Hepatocyte (in vitro differentiated cells): ENCODE data around the gene FDXACB1.

Experiments
- CTCF ChIP-seq: fragments of 200-600 bp; sonication (generic); IDR thresholded peaks from 2 replicates; pipeline ENCODE4 v1.5.1; 2016; ENCODE audit warnings: antibody characterized with exemption, mild to moderate bottlenecking; ENCODE audit not compliant: poor library complexity
- EZH2 ChIP-seq: fragments of 200-600 bp; sonication (generic); IDR thresholded peaks from 2 replicates; pipeline ENCODE4 v1.6.1; 2016; ENCODE audit warnings: antibody characterized with exemption, mild to moderate bottlenecking, borderline replicate concordance

- TF ChIP-seq EZH2, result no peak
- no peak for TF ChIP-seq CTCF
Observed at GRCh38 chr11:111882202-111882601, 3.2 kb upstream of the FDXACB1 start.
